Retinal pigment epithelial cell (primary cell): ENCODE data around the gene OR10A5.
"Not testable (repeated sequence)": the region's sequence is repeated elsewhere in the genome, so short reads cannot be mapped to it uniquely, and the experiment has no call there.

Source experiments
- DNase-seq: peaks from one replicate; pipeline ENCODE4 v3.0.0-alpha.2; 2010; ENCODE audit warnings: low read depth
- H3K4me3 ChIP-seq: 2 replicates; pipeline ENCODE4 v1.5.1; 2011; ENCODE audit warnings: mild to moderate bottlenecking, low read length, control low read depth, moderate library complexity
- CTCF ChIP-seq: conservative IDR thresholded peaks from 2 replicates; pipeline ENCODE4 v1.5.1; 2011; ENCODE audit warnings: low read depth, low read length, control low read depth, inconsistent platforms

Gene OR10A5

DNA sequence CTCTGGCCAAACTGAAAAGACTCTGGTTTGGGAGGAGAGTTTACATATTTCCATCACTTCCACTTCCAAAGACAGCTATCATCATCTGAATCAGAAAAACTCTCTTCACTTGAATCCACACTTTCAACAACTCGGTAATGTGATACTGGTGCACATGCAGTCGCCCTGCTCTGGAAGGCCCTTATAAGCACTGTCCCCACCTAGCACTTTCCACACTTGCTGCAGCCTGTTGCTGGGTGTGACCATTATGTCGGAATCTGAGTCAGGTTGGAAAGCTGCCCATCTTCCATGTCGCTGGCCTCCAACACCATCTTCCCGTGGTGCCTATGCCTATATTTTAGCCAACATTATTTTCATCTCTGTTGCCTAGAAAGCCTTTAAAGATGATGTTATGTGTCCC lies 1.1 kb upstream of the OR10A5 start:
- no peak overlapping the region for H3K4me3 ChIP-seq
- TF ChIP-seq CTCF: no peak
- no peak for DNase-seq

- H3K4me3 ChIP-seq: no peak overlapping the region
- TF ChIP-seq CTCF: no peak
- DNase-seq: no peak
Observed at GRCh38 chr11:6850526-6850925, 5.0 kb downstream of the OR10A5 start.

DNA sequence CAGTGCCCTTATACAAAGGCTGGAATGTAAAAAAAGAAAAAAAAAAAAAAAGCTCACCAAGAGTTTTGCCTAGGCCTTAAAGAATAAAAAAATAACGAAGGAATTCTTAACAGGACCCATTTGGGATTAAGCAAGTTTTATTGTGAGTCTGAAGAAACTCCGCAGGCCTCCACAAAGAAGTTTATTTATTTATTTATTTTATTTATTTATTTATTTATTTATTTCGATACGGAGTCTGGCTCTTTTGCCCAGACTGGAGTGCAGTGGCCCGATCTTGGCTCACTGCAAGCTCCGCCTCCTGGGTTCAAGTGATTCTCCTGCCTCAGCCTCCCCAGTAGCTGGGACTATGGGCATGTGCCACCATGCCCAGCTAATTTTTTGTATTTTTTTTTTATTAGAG lies 9.3 kb downstream of the OR10A5 start:
- not testable (repeated sequence) for DNase-seq, H3K4me3 ChIP-seq

- peak; percentile 86 for DNase-seq
- TF ChIP-seq CTCF: no peak
Observed at GRCh38 chr11:6855971-6856541, 10.6 kb downstream of the OR10A5 start.

GRCh38 chr11:6856871-6857270 lies 11.4 kb downstream of the OR10A5 start:
- no peak overlapping the region for H3K4me3 ChIP-seq
- TF ChIP-seq CTCF: no peak
- peak; percentile 39 for DNase-seq

More at GRCh38 chr11:6855971-6856541, 10.6 kb downstream of the OR10A5 start:
- no peak overlapping the region for H3K4me3 ChIP-seq

GRCh38 chr11:6862961-6863360 lies 17.5 kb downstream of the OR10A5 start, which contains the start of gene OR10A2:
TSS of gene OR10A2 (plus strand) at chr11:6863057. CDS start at chr11:6869755, 6,698 bp downstream.
- no peak for DNase-seq
- no peak for TF ChIP-seq CTCF
- H3K4me3 ChIP-seq: no peak within 1 kb of the TSS

GRCh38 chr11:6864438-6864837 lies 19.0 kb downstream of the OR10A5 start:
- no peak for DNase-seq
- no peak overlapping the region for H3K4me3 ChIP-seq
- TF ChIP-seq CTCF: no peak
